NAMALWA (cell line): ENCODE data around the gene CYSLTR2.

Source experiments
- DNase-seq: peaks from one replicate; pipeline ENCODE4 v3.0.0-alpha.2; 2015; ENCODE audit warnings: low spot score

CYSLTR2 gene

DNA sequence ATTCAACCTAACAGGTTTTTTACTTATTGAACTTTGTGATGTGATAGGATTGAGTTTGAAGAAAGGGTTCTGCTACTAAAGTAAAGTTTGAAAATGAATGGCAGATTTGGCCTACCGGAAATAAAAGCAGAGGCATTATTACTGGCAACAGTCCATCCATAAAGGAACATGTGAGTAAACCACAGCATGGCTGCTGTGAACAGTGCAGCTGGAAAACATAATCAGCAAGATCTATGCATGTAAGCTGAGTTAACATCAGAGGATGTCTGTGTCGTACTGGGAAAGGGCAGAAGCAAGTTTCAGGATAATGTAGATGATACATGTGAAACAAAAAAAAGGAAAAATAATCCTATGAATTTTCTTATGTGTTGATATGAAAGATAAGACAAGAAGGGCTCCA lies 87.6 kb downstream of the CYSLTR2 start:
- no peak for DNase-seq

DNA sequence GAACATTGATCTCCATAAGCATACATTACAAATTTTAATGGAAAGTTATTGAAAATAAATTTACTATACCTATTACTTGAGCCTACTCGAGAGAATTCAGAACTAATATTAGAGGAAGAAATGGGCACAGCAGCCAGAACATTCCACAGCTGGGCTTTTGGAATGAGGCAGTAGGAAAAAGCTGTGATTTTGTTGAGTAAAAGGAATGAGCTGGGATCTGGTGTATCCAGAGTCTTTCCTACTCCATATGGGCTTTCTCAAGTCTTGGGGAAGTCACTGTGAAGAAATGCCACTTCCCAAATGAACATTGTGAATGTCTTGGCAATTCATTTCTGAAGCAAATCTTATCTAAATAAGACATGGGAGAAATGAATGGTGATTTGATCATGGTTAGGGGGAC lies 93.1 kb downstream of the CYSLTR2 start:
- no peak for DNase-seq

DNA sequence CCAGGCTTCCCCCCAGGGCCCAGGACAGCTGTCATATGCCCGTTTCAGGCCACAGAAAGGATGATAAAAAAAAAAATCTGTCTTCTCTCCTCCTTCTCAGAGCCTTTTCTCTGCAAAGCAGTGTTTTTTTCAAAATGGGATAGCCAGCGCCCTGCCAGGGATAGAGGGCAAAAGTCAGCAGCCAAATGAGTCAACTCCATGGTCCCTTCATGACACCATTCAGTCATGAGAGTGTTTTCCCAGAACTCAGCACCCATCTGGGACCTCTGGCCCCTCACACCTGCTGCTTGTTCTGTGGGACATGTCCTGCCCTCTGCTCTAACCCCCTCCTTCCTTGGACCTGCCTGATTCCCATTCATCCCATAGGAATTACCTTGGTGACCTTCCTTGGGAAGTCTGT lies 95.0 kb downstream of the CYSLTR2 start:
- DNase-seq, result no peak

DNA sequence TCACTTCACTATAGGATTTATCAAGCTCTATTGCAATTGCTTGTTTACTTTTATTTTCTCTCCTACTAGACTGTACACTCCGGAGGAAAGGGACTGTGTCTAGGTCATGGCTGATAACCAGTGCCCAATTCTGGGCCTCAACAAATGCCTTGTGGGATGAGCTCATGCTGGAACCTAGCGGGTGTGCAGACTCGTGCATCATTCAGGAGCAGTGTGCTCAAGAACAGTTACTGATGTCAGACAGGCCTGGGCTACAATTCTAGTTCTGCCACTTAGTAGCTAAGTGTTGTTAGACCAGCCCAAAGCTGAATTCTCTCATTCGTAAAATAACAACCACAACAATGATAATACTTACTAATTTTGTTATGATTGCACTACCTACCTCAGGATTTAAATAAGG lies 95.4 kb downstream of the CYSLTR2 start:
- DNase-seq, result no peak

DNA sequence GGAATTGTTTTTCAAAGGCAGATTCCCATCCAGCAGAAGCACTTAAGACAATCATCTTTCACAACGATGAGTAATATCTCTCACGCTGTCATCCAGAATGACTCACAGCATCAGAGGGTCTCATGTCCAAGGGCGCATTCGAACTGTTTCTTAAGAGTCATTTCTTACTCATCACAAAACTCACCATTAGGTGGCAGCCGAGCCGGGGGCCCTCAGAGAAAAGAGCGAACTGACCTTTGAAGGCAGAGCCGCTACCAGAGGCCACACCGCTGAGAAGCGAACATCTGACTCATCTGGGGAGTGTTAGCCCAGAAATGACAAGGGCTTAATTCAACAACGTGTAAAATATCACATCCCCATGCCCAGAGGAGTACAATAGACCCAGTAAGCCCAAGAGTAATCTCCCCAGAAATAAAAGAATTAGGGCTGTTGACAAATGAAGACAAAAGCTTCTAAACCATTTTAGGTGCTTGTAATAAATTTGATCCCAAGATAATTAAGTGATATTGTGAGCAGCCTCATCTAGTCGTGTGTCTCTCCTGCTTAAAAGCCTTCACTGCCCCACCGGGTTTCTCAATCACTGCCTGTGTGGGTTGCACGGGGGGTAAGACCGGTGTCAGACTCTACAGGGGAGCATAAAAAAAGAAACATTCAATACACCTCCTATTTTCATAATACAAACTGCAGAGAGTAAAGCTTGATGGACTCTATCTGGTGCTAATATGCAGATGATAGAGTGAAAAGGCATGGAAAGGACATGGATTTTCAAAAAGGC lies 96.2 kb downstream of the CYSLTR2 start:
- DNase-seq, result peak; percentile 5

DNA sequence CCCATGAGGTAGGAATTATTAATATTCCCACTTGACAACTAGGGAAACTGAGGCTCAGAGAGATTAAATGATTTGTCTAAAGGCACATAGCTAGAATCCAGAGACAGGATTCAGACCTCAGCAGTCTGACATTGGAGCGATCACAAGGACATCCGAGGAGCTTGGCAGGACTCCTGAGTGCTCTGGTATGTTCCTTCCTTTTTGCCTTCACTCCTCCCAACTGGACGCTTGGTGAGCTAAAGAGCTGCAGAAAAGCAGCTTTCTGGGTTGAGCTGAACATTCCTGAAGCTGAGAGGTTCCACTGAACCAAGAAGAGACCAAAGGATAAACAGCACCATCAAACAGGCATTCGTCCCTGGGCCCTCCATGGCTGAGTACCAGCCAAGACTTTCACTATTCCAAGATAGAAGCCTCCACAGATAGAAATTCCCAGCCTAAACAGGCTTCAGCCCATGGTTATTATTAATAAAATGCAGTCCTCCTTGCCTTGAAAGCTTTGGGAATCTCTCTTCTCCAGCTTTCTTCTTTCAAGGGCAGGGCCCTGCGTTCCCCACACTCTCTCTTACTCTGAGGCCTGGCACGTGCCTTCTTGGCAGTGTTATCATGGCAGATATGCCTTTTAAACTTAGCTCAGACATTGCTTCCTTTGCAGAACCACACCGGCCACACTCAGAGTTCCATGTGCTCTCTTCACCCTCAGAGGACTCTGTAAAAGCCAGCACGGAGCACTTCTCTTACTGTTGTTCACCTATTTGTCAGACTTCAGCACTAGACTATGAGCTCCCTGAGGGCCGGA lies 97.1 kb downstream of the CYSLTR2 start:
- DNase-seq, result no peak

DNA sequence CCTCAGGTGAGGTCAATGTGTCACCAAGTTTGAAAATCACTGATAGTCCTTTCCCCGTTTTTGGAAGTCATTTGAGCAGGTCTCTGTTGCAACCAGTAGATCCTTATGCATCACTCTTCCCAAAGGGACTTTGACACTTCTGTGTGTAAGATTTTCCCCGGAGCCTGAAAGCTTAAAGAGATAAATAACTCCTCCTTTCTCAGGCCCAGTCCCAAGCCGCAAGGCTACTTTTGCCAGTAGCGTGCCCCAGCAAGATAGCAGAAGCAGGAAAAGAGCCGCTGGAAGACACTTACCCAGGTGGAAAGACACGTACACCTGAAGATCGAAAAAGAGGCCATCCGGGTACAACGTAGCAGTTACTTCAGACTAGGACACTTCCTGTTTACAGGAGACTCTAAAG lies 106.9 kb downstream of the CYSLTR2 start:
- DNase-seq, result no peak
